HepG2 (cell line): ENCODE measurements around the gene TRIM67. TPM values are rescaled to one million over a fixed set of nuclear protein-coding genes. Genes with fewer than 3 reads are reported as not detected.

Experiments
- EZH2 ChIP-seq: conservative IDR thresholded peaks from 2 replicates; pipeline ENCODE4 v1.6.1; 2012; ENCODE audit warnings: mild to moderate bottlenecking, low read depth, low read length, moderate library complexity
- GFI1 ChIP-seq: sonication (generic); formaldehyde crosslinking; IDR thresholded peaks from 2 replicates; pipeline ENCODE4 v1.5.0; 2020; ENCODE audit warnings: missing genetic modification reagents, mild to moderate bottlenecking, borderline replicate concordance
- HNRNPH1 ChIP-seq: fragments of 200-400 bp; formaldehyde crosslinking; optimal IDR thresholded peaks from 2 replicates; pipeline ENCODE3; 2017; ENCODE audit warnings: mild to moderate bottlenecking, low read depth, low read length
- IRX3 ChIP-seq: sonication (generic); formaldehyde crosslinking; IDR thresholded peaks from 2 replicates; pipeline ENCODE4 v1.8.1; 2023; ENCODE audit warnings: mild to moderate bottlenecking, low read depth, missing genetic modification reagents, borderline replicate concordance
- KLF13 ChIP-seq: sonication (generic); formaldehyde crosslinking; IDR thresholded peaks from 2 replicates; pipeline ENCODE4 v1.4.0; 2020; ENCODE audit warnings: mild to moderate bottlenecking, missing genetic modification reagents
- KLF9 ChIP-seq: IDR thresholded peaks from 2 replicates; pipeline ENCODE4 v1.6.1; 2016; ENCODE audit warnings: low read depth
- MED1 ChIP-seq: sonication (generic); formaldehyde crosslinking; IDR thresholded peaks from 2 replicates; pipeline ENCODE4 v1.4.0; 2020; ENCODE audit warnings: missing genetic modification reagents
- MEIS2 ChIP-seq: sonication (generic); formaldehyde crosslinking; IDR thresholded peaks from 2 replicates; pipeline ENCODE4 v1.9.0; 2021; ENCODE audit warnings: mild to moderate bottlenecking, missing genetic modification reagents
- MXI1 ChIP-seq: IDR thresholded peaks from 3 replicates; pipeline ENCODE4 v1.6.1; 2012; ENCODE audit warnings: low read depth, low read length, inconsistent platforms, borderline replicate concordance
- RBM39 ChIP-seq: fragments of 200-400 bp; formaldehyde crosslinking; IDR thresholded peaks from one replicate; pipeline ENCODE4 v1.6.1; 2018; ENCODE audit warnings: antibody characterized with exemption, mild to moderate bottlenecking, low read depth, low read length; ENCODE audit not compliant: poor library complexity, severe bottlenecking
- SALL2 ChIP-seq: sonication (generic); formaldehyde crosslinking; IDR thresholded peaks from 2 replicates; pipeline ENCODE4 v1.8.1; 2023; ENCODE audit warnings: mild to moderate bottlenecking, missing genetic modification reagents, inconsistent platforms
- TCF7 ChIP-seq: sonication (generic); IDR thresholded peaks from 2 replicates; pipeline ENCODE4 v1.6.1; 2016; ENCODE audit warnings: antibody characterized with exemption, low read depth
- ZNF230 ChIP-seq: sonication (generic); formaldehyde crosslinking; IDR thresholded peaks from 2 replicates; pipeline ENCODE4 v1.4.0; 2020; ENCODE audit warnings: mild to moderate bottlenecking, missing genetic modification reagents
- ZNF260 ChIP-seq: sonication (generic); formaldehyde crosslinking; IDR thresholded peaks from 2 replicates; pipeline ENCODE4 v1.4.0; 2020; ENCODE audit warnings: missing genetic modification reagents, low read depth, mild to moderate bottlenecking, borderline replicate concordance
- ZNF703 ChIP-seq: sonication (generic); formaldehyde crosslinking; IDR thresholded peaks from 2 replicates; pipeline ENCODE4 v1.5.1; 2020; ENCODE audit warnings: missing genetic modification reagents, mild to moderate bottlenecking, moderate library complexity, borderline replicate concordance
- ZNF879 ChIP-seq: sonication (generic); formaldehyde crosslinking; IDR thresholded peaks from 2 replicates; pipeline ENCODE4 v1.8.1; 2023; ENCODE audit warnings: missing genetic modification reagents
- polyA plus RNA-seq, 8 experiments: library from polyadenylated mRNA; depleted of rRNA in 3 of 8; stranded (reverse) in 7 of 8; unstranded in 1 of 8; fragments of >200 nt; fragmentation: Illumina TruSeq in 4 of 8; extraction: Trizol in 4 of 8; gene quantifications; 2 replicates each; pipeline versions ENCODE4 v1.2.1 to v1.2.3, GENCODE V29; 2011 to 2016; ENCODE audit warnings: low read depth in 4 of 8, missing spikeins in 1 of 8, mixed read lengths in 1 of 8; ENCODE audit not compliant: insufficient read depth in 1 of 8
- total RNA-seq, 5 experiments: library from RNA; depleted of rRNA; stranded (reverse); fragments of >200 nt; fragmentation: Illumina TruSeq; extraction: Trizol; gene quantifications; 2 replicates each; pipeline ENCODE4 v1.2.3, GENCODE V29; 2016; ENCODE audit warnings: low read depth in 1 of 5
- TF ChIP-seq, protein P1 (sequence below), 2 experiments: sonication (generic) in 1 of 2; formaldehyde crosslinking in 1 of 2; IDR thresholded peaks; 2 replicates each; pipeline versions ENCODE4 v1.5.1 to v1.6.1; 2011 to 2020; ENCODE audit warnings: borderline replicate concordance in 1 of 2, low read depth in 1 of 2, low read length in 1 of 2, mild to moderate bottlenecking in 1 of 2, missing genetic modification reagents in 1 of 2, moderate library complexity in 1 of 2
- TF ChIP-seq, protein P2 (sequence below): sonication (generic); formaldehyde crosslinking; IDR thresholded peaks from 2 replicates; pipeline ENCODE4 v1.8.1; 2023; ENCODE audit warnings: mild to moderate bottlenecking, inconsistent platforms, moderate library complexity, missing genetic modification reagents, borderline replicate concordance
- TF ChIP-seq, protein P3 (sequence below): sonication (generic); formaldehyde crosslinking; IDR thresholded peaks from 2 replicates; pipeline ENCODE4 v1.4.0; 2020; ENCODE audit warnings: missing genetic modification reagents
- TF ChIP-seq, protein P4 (sequence below): sonication (generic); formaldehyde crosslinking; IDR thresholded peaks from 2 replicates; pipeline ENCODE4 v1.5.0; 2020; ENCODE audit warnings: missing genetic modification reagents
- TF ChIP-seq, protein P5 (sequence below): sonication (generic); formaldehyde crosslinking; IDR thresholded peaks from 2 replicates; pipeline ENCODE4 v1.9.0; 2022; ENCODE audit warnings: missing genetic modification reagents, mild to moderate bottlenecking, borderline replicate concordance
- TF ChIP-seq, protein P6 (sequence below): IDR thresholded peaks from 2 replicates; pipeline ENCODE4 v1.6.1; 2016; ENCODE audit warnings: missing genetic modification reagents, missing compliant biosample characterization

The TRIM67 gene
- total and polyA plus RNA-seq, 2 of the 13 experiments (the other 11 are each of a cell fraction or from before 2014, with no cell fraction given), result not detected

DNA sequence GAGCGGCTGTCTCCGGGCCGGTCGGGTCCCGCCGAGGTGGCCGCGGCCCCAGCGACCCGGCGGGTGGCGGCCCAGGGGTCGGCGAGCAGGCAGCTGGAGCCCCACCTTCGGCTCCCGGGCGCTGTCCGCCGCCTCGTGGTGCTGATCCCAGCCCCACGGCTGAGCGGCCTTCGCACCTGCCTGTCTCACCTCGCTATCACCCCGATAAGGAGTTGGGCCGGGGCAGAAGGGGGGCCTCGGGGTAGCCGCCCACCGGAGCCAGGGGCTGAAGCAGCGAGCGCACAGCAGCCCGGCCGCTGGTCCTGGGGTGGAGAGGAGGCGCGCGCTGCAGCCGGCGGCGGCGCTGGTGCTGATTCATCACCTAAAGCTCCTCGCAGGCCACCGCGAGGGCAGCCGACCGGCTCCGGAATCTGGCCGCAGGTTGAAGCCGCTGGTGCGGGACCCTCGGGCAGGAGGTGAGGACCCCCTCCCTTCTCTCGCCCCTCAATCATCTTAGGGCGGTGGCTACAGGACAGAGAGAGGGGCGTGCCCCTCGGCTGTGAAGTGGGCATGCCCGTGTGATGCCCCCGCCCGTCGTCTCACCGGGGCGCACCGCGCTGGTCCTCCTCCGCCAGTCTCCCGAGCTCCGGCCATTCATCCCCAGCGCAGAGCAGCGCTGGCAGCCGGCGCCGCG is 575 bp downstream of the TRIM67 start (continued):
- TF ChIP-seq, protein P1, sequence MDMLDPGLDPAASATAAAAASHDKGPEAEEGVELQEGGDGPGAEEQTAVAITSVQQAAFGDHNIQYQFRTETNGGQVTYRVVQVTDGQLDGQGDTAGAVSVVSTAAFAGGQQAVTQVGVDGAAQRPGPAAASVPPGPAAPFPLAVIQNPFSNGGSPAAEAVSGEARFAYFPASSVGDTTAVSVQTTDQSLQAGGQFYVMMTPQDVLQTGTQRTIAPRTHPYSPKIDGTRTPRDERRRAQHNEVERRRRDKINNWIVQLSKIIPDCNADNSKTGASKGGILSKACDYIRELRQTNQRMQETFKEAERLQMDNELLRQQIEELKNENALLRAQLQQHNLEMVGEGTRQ (IDR thresholded peaks at IDR 0.05; ENCODE audit: low read depth, low read length), result no peak
- TF ChIP-seq, protein P1 (CRISPR knock-in tag; IDR thresholded peaks at IDR 0.05; ENCODE audit: borderline replicate concordance), result no peak
- TF ChIP-seq KLF13 (CRISPR knock-in tag) (no peak), MED1 (CRISPR knock-in tag) (peak; percentile 31; the same call in 1 of the 2 replicates), ZNF879 (CRISPR knock-in tag) (no peak), RBM39 (no peak), ZNF260 (CRISPR knock-in tag) (no peak), MXI1 (no peak), MEIS2 (peak; percentile 87), ZNF230 (peak; percentile 61; the same call in 1 of the 2 replicates), KLF9 (CRISPR knock-in tag) (no peak), IRX3 (peak; percentile 91), EZH2 (no peak), HNRNPH1 (no peak), TCF7 (no peak), ZNF703 (CRISPR knock-in tag) (no peak; the same call in 1 of the 2 replicates), SALL2 (CRISPR knock-in tag) (peak; percentile 70), GFI1 (CRISPR knock-in tag) (peak; percentile 62; the same call in 1 of the 2 replicates)
- TF ChIP-seq, protein P2, sequence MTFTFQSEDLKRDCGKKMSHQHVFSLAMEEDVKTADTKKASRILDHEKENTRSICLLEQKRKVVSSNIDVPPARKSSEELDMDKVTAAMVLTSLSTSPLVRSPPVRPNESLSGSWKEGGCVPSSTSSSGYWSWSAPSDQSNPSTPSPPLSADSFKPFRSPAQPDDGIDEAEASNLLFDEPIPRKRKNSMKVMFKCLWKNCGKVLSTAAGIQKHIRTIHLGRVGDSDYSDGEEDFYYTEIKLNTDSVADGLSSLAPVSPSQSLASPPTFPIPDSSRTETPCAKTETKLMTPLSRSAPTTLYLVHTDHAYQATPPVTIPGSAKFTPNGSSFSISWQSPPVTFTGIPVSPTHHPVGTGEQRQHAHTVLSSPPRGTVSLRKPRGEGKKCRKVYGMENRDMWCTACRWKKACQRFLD, result peak; percentile 68; the same call in 1 of the 2 replicates
- TF ChIP-seq, protein P3, sequence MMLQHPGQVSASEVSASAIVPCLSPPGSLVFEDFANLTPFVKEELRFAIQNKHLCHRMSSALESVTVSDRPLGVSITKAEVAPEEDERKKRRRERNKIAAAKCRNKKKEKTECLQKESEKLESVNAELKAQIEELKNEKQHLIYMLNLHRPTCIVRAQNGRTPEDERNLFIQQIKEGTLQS, result peak; percentile 34; the same call in 1 of the 2 replicates
- TF ChIP-seq, protein P4, sequence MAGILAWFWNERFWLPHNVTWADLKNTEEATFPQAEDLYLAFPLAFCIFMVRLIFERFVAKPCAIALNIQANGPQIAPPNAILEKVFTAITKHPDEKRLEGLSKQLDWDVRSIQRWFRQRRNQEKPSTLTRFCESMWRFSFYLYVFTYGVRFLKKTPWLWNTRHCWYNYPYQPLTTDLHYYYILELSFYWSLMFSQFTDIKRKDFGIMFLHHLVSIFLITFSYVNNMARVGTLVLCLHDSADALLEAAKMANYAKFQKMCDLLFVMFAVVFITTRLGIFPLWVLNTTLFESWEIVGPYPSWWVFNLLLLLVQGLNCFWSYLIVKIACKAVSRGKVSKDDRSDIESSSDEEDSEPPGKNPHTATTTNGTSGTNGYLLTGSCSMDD (CRISPR knock-in tag), result no peak
- TF ChIP-seq, protein P5, sequence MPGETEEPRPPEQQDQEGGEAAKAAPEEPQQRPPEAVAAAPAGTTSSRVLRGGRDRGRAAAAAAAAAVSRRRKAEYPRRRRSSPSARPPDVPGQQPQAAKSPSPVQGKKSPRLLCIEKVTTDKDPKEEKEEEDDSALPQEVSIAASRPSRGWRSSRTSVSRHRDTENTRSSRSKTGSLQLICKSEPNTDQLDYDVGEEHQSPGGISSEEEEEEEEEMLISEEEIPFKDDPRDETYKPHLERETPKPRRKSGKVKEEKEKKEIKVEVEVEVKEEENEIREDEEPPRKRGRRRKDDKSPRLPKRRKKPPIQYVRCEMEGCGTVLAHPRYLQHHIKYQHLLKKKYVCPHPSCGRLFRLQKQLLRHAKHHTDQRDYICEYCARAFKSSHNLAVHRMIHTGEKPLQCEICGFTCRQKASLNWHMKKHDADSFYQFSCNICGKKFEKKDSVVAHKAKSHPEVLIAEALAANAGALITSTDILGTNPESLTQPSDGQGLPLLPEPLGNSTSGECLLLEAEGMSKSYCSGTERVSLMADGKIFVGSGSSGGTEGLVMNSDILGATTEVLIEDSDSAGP (CRISPR knock-in tag), result peak; percentile 84; the same call in 1 of the 2 replicates
- TF ChIP-seq, protein P6, sequence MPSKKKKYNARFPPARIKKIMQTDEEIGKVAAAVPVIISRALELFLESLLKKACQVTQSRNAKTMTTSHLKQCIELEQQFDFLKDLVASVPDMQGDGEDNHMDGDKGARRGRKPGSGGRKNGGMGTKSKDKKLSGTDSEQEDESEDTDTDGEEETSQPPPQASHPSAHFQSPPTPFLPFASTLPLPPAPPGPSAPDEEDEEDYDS, result no peak
